ENCODE measurements around the gene GDF10.

The GDF10 gene

GRCh38 chr10:47331491-47331890 lies 31.5 kb downstream of the GDF10 start:
- Histone ChIP-seq H3K27ac (ENCODE audit: insufficient read depth, low read depth, low read length, poor library complexity, severe bottlenecking) (no peak overlapping the region), H3K4me1 (ENCODE audit: control insufficient read depth, insufficient read depth, low read length) (no peaks in the 10 kb centered on the region), H3K9me3 (ENCODE audit: control insufficient read depth, low read length) (no peaks in the 10 kb centered on the region), H3K36me3 (ENCODE audit: control insufficient read depth, insufficient read depth, low read length) (no peaks in the 10 kb centered on the region), H3K4me3 (ENCODE audit: insufficient read depth, low read depth, low read length) (no peak overlapping the region), H3K27me3 (ENCODE audit: control insufficient read depth, insufficient read depth, low read length, poor library complexity, severe bottlenecking) (no peaks in the 10 kb centered on the region)
- 95 to 97% methylated on average over 9 of the region's 9 CpGs for WGBS, 2 experiments

- H3K9me3 ChIP-seq (ENCODE audit: control insufficient read depth, low read length) = no peaks in the 10 kb centered on the region
- H3K27ac ChIP-seq (ENCODE audit: insufficient read depth, low read depth, low read length, poor library complexity, severe bottlenecking) = no peak overlapping the region
- no peaks in the 10 kb centered on the region for H3K4me1 ChIP-seq (ENCODE audit: control insufficient read depth, insufficient read depth, low read length)
- no peak overlapping the region for H3K4me3 ChIP-seq (ENCODE audit: insufficient read depth, low read depth, low read length)
- H3K36me3 ChIP-seq (ENCODE audit: control insufficient read depth, insufficient read depth, low read length) = no peaks in the 10 kb centered on the region
- H3K27me3 ChIP-seq (ENCODE audit: control insufficient read depth, insufficient read depth, low read length, poor library complexity, severe bottlenecking) = no peaks in the 10 kb centered on the region
- 80 to 83% methylated on average over 7 of the region's 7 CpGs for WGBS, 2 experiments
Measured at GRCh38 chr10:47331954-47332353, 32.0 kb downstream of the GDF10 start.

GRCh38 chr10:47332371-47332770 lies 32.4 kb downstream of the GDF10 start:
- WGBS, 2 experiments = 91 to 95% methylated on average over 3 of the region's 3 CpGs

GRCh38 chr10:47332946-47333345 lies 32.9 kb downstream of the GDF10 start:
- Histone ChIP-seq H3K27me3 (ENCODE audit: control insufficient read depth, insufficient read depth, low read length, poor library complexity, severe bottlenecking) (no peaks in the 10 kb centered on the region), H3K27ac (ENCODE audit: insufficient read depth, low read depth, low read length, poor library complexity, severe bottlenecking) (no peak overlapping the region), H3K4me1 (ENCODE audit: control insufficient read depth, insufficient read depth, low read length) (no peaks in the 10 kb centered on the region), H3K4me3 (ENCODE audit: insufficient read depth, low read depth, low read length) (no peak overlapping the region), H3K36me3 (ENCODE audit: control insufficient read depth, insufficient read depth, low read length) (no peaks in the 10 kb centered on the region), H3K9me3 (ENCODE audit: control insufficient read depth, low read length) (no peaks in the 10 kb centered on the region)
- WGBS, 2 experiments = 91 to 96% methylated on average over 3 of the region's 3 CpGs

More at GRCh38 chr10:47332371-47332770, 32.4 kb downstream of the GDF10 start:
- Histone ChIP-seq H3K27ac (ENCODE audit: insufficient read depth, low read depth, low read length, poor library complexity, severe bottlenecking) (no peak overlapping the region), H3K4me1 (ENCODE audit: control insufficient read depth, insufficient read depth, low read length) (no peaks in the 10 kb centered on the region), H3K27me3 (ENCODE audit: control insufficient read depth, insufficient read depth, low read length, poor library complexity, severe bottlenecking) (no peaks in the 10 kb centered on the region), H3K4me3 (ENCODE audit: insufficient read depth, low read depth, low read length) (no peak overlapping the region), H3K9me3 (ENCODE audit: control insufficient read depth, low read length) (no peaks in the 10 kb centered on the region), H3K36me3 (ENCODE audit: control insufficient read depth, insufficient read depth, low read length) (no peaks in the 10 kb centered on the region)

- H3K4me1 ChIP-seq (ENCODE audit: control insufficient read depth, insufficient read depth, low read length) = no peaks in the 10 kb centered on the region
- no peaks in the 10 kb centered on the region for H3K36me3 ChIP-seq (ENCODE audit: control insufficient read depth, insufficient read depth, low read length)
- H3K27ac ChIP-seq (ENCODE audit: insufficient read depth, low read depth, low read length, poor library complexity, severe bottlenecking) = no peak overlapping the region
- H3K9me3 ChIP-seq (ENCODE audit: control insufficient read depth, low read length) = no peaks in the 10 kb centered on the region
- H3K27me3 ChIP-seq (ENCODE audit: control insufficient read depth, insufficient read depth, low read length, poor library complexity, severe bottlenecking) = no peaks in the 10 kb centered on the region
- 94 to 98% methylated on average over 6 of the region's 6 CpGs for WGBS, 2 experiments
- H3K4me3 ChIP-seq (ENCODE audit: insufficient read depth, low read depth, low read length) = no peak overlapping the region
Measured at GRCh38 chr10:47333532-47333931, 33.5 kb downstream of the GDF10 start.

GRCh38 chr10:47334466-47335295 lies 34.7 kb downstream of the GDF10 start:
- no peaks in the 10 kb centered on the region for H3K4me1 ChIP-seq (ENCODE audit: control insufficient read depth, insufficient read depth, low read length)
- no peaks in the 10 kb centered on the region for H3K27me3 ChIP-seq (ENCODE audit: control insufficient read depth, insufficient read depth, low read length, poor library complexity, severe bottlenecking)

GRCh38 chr10:47335906-47336305 lies 35.9 kb downstream of the GDF10 start:
- Histone ChIP-seq H3K27me3 (ENCODE audit: control insufficient read depth, insufficient read depth, low read length, poor library complexity, severe bottlenecking) (no peaks in the 10 kb centered on the region), H3K36me3 (ENCODE audit: control insufficient read depth, insufficient read depth, low read length) (no peaks in the 10 kb centered on the region), H3K9me3 (ENCODE audit: control insufficient read depth, low read length) (no peaks in the 10 kb centered on the region), H3K4me3 (ENCODE audit: insufficient read depth, low read depth, low read length) (no peak overlapping the region), H3K4me1 (ENCODE audit: control insufficient read depth, insufficient read depth, low read length) (no peaks in the 10 kb centered on the region), H3K27ac (ENCODE audit: insufficient read depth, low read depth, low read length, poor library complexity, severe bottlenecking) (no peak overlapping the region)
- WGBS, 2 experiments = 88% methylated on average over 5 of the region's 5 CpGs

More at GRCh38 chr10:47334466-47335295, 34.7 kb downstream of the GDF10 start:
- WGBS, 2 experiments = 90% methylated on average over 7 to 8 of the region's 8 CpGs
- no peaks in the 10 kb centered on the region for H3K9me3 ChIP-seq (ENCODE audit: control insufficient read depth, low read length)
- H3K27ac ChIP-seq (ENCODE audit: insufficient read depth, low read depth, low read length, poor library complexity, severe bottlenecking) = no peak overlapping the region
- H3K36me3 ChIP-seq (ENCODE audit: control insufficient read depth, insufficient read depth, low read length) = no peaks in the 10 kb centered on the region
- H3K4me3 ChIP-seq (ENCODE audit: insufficient read depth, low read depth, low read length) = no peak overlapping the region

GRCh38 chr10:47336387-47337134 lies 36.6 kb downstream of the GDF10 start:
- no peaks in the 10 kb centered on the region for H3K36me3 ChIP-seq (ENCODE audit: control insufficient read depth, insufficient read depth, low read length)
- no peaks in the 10 kb centered on the region for H3K4me1 ChIP-seq (ENCODE audit: control insufficient read depth, insufficient read depth, low read length)
- WGBS, 2 experiments = 89 to 90% methylated on average over 14 to 15 of the region's 15 CpGs
- H3K27ac ChIP-seq (ENCODE audit: insufficient read depth, low read depth, low read length, poor library complexity, severe bottlenecking) = no peak overlapping the region
- no peak overlapping the region for H3K4me3 ChIP-seq (ENCODE audit: insufficient read depth, low read depth, low read length)
- no peaks in the 10 kb centered on the region for H3K9me3 ChIP-seq (ENCODE audit: control insufficient read depth, low read length)
- no peaks in the 10 kb centered on the region for H3K27me3 ChIP-seq (ENCODE audit: control insufficient read depth, insufficient read depth, low read length, poor library complexity, severe bottlenecking)

GRCh38 chr10:47337310-47337709 lies 37.3 kb downstream of the GDF10 start:
- H3K4me3 ChIP-seq (ENCODE audit: insufficient read depth, low read depth, low read length) = no peak overlapping the region
- H3K4me1 ChIP-seq (ENCODE audit: control insufficient read depth, insufficient read depth, low read length) = no peaks in the 10 kb centered on the region
- no peaks in the 10 kb centered on the region for H3K9me3 ChIP-seq (ENCODE audit: control insufficient read depth, low read length)
- 94 to 96% methylated on average over 4 of the region's 4 CpGs for WGBS, 2 experiments
- H3K36me3 ChIP-seq (ENCODE audit: control insufficient read depth, insufficient read depth, low read length) = no peaks in the 10 kb centered on the region
- no peak overlapping the region for H3K27ac ChIP-seq (ENCODE audit: insufficient read depth, low read depth, low read length, poor library complexity, severe bottlenecking)
- H3K27me3 ChIP-seq (ENCODE audit: control insufficient read depth, insufficient read depth, low read length, poor library complexity, severe bottlenecking) = no peaks in the 10 kb centered on the region

- no peak overlapping the region for H3K27ac ChIP-seq (ENCODE audit: insufficient read depth, low read depth, low read length, poor library complexity, severe bottlenecking)
- H3K9me3 ChIP-seq (ENCODE audit: control insufficient read depth, low read length) = no peaks in the 10 kb centered on the region
- 91 to 94% methylated on average over 8 of the region's 8 CpGs for WGBS, 2 experiments
- H3K27me3 ChIP-seq (ENCODE audit: control insufficient read depth, insufficient read depth, low read length, poor library complexity, severe bottlenecking) = no peaks in the 10 kb centered on the region
- no peak overlapping the region for H3K4me3 ChIP-seq (ENCODE audit: insufficient read depth, low read depth, low read length)
- no peaks in the 10 kb centered on the region for H3K4me1 ChIP-seq (ENCODE audit: control insufficient read depth, insufficient read depth, low read length)
- H3K36me3 ChIP-seq (ENCODE audit: control insufficient read depth, insufficient read depth, low read length) = no peaks in the 10 kb centered on the region
Measured at GRCh38 chr10:47339186-47339735, 39.3 kb downstream of the GDF10 start.
